Activated CD4-positive, alpha-beta T cell treated with anti-CD3 and anti-CD28 coated beads for 36 hours (primary cell): ENCODE measurements around the gene NOC2L. TPM values are rescaled to one million over a fixed set of nuclear protein-coding genes. Genes with fewer than 3 reads are reported as not detected.

Source experiments
- ATAC-seq: fragments of 200-7000 bp; cut with Tn5 transposase; one replicate; pipeline ENCODE4 v1.10.0; 2021; ENCODE audit warnings: mild to moderate bottlenecking, moderate library complexity
- CTCF ChIA-PET: fragments of 350-600 bp; sonication (Branson Sonifier 250); formaldehyde crosslinking; loops from one replicate; lab custom pipeline; 2021; ENCODE audit warnings: antibody characterized with exemption; lab: Charles Lee
- POLR2A ChIA-PET: fragments of 350-600 bp; sonication (Branson Sonifier 250); formaldehyde crosslinking; loops from one replicate; lab custom pipeline; 2021; ENCODE audit warnings: antibody characterized with exemption, inconsistent platforms; lab: Charles Lee
- DNase-seq: peaks from one replicate; pipeline ENCODE4 v3.0.0-alpha.2; 2020
- H3K27ac Mint-ChIP-seq: one replicate; pipeline ENCODE4 v1.8.0; 2021; ENCODE audit warnings: mixed read lengths
- H3K27me3 Mint-ChIP-seq: one replicate; pipeline ENCODE4 v1.8.0; 2021; ENCODE audit warnings: mixed read lengths
- H3K36me3 Mint-ChIP-seq: one replicate; pipeline ENCODE4 v1.8.0; 2021; ENCODE audit warnings: low read depth, mixed read lengths
- H3K4me1 Mint-ChIP-seq: one replicate; pipeline ENCODE4 v1.8.0; 2021; ENCODE audit warnings: mixed read lengths
- H3K4me3 Mint-ChIP-seq: one replicate; pipeline ENCODE4 v1.8.0; 2021; ENCODE audit warnings: mild to moderate bottlenecking, moderate library complexity, mixed read lengths
- H3K9me3 Mint-ChIP-seq: one replicate; pipeline ENCODE4 v1.8.0; 2021; ENCODE audit warnings: low read depth, mixed read lengths
- intact Hi-C, 2 experiments: fragments of 100-400 bp; cut with DNase I in 1 of 2; cut with micrococcal nuclease in 1 of 2; formaldehyde crosslinking; loops; one replicate each; pipeline versions ENCODE4 v1.14.2 to v1.15.1; 2022 to 2024; cut with DNase I, micrococcal nuclease
- total RNA-seq, 2 experiments: library from RNA; stranded (reverse); gene quantifications; one replicate each; pipeline ENCODE4 v1.2.3, GENCODE V29; 2021

The NOC2L gene
- total RNA-seq, 2 experiments from 2014 or later = 112 to 134 TPM

GRCh38 chr1:906600-907420, 52.2 kb downstream of the NOC2L start:
- peaks cover 7% of the 10 kb centered on the region for H3K4me1 Mint-ChIP-seq
- DNase-seq (peak; percentile 41), ATAC-seq (peak; percentile 37)
- H3K36me3 Mint-ChIP-seq = no peaks in the 10 kb centered on the region
- H3K9me3 Mint-ChIP-seq = no peaks in the 10 kb centered on the region
- POLR2A ChIA-PET = interaction anchor here (0.6 kb wide), 1 partner anchor 35 kb away, joined by 4 read pairs; no protein-coding TSS in a partner anchor
- intact Hi-C loops = no loop called here
- CTCF ChIA-PET = interaction anchor here (1.0 to 2.1 kb wide), 4 partner anchors 22 to 76 kb away, joined by 3 to 10 read pairs (median 4); no protein-coding TSS in a partner anchor
- H3K27ac Mint-ChIP-seq = no peak overlapping the region
- H3K27me3 Mint-ChIP-seq = peaks cover 32% of the 10 kb centered on the region
- no peak overlapping the region for H3K4me3 Mint-ChIP-seq

GRCh38 chr1:905811-906599, 53.1 kb downstream of the NOC2L start:
- no peaks in the 10 kb centered on the region for H3K9me3 Mint-ChIP-seq
- H3K4me1 Mint-ChIP-seq = peaks cover 7% of the 10 kb centered on the region
- intact Hi-C loops = loop anchor here in 1 of 2 experiments (2.0 kb wide), 1 partner anchor 35 kb away; no protein-coding TSS in a partner anchor
- no peak overlapping the region for H3K4me3 Mint-ChIP-seq
- no peak for ATAC-seq
- H3K36me3 Mint-ChIP-seq = no peaks in the 10 kb centered on the region
- H3K27me3 Mint-ChIP-seq = peaks cover 27% of the 10 kb centered on the region
- ChIA-PET CTCF (interaction anchor here (0.8 to 2.1 kb wide), 6 partner anchors 11 to 77 kb away, joined by 3 to 10 read pairs (median 4); no protein-coding TSS in a partner anchor), POLR2A (no interaction called here)
- no peak overlapping the region for H3K27ac Mint-ChIP-seq
- no peak for DNase-seq

DNA sequence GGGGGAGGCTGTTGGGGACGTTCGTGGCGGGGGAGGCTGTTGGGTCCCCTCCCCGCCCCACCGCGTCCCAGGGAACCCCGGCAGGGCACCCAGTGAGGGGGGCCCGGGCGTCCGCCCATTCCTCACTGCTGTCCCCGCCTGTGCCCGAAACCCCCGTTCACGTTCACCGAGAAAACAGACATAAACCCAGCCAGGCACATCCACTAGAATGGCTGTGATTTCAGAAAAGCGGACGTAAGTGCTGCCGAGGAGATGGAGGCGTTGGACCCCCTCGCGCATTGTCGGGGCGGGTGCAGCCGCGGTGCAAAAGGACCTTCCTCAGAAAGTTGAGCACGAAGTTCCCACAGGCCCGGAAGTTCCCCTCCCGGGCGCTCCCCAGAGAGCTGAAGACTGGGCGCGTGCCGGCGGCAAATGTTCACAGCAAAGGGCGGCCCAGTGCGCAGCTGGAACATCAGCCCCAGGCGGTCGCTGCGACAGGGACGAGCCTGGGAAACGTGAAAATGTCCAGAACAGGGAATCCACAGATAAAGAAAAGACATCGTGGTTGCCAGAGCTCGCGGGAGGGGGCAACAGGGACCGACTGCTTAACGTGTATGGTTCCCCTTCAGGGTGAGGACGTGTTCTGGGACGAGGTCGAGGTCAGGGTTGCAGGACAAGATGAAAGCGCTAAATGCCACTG, 53.8 kb downstream of the NOC2L start:
- H3K9me3 Mint-ChIP-seq = no peaks in the 10 kb centered on the region
- peaks cover 7% of the 10 kb centered on the region for H3K4me1 Mint-ChIP-seq
- DNase-seq (peak; percentile 44), ATAC-seq (no peak)
- intact Hi-C loops = loop anchor here in 1 of 2 experiments (2.0 kb wide), 1 partner anchor 36 kb away; no protein-coding TSS in a partner anchor
- peaks cover 23% of the 10 kb centered on the region for H3K27me3 Mint-ChIP-seq
- ChIA-PET POLR2A (no interaction called here), CTCF (interaction anchor here (0.6 to 2.1 kb wide), 5 partner anchors 10 to 78 kb away, joined by 3 to 10 read pairs (median 4); no protein-coding TSS in a partner anchor)
- H3K4me3 Mint-ChIP-seq = peak overlapping the region; percentile 43
- no peaks in the 10 kb centered on the region for H3K36me3 Mint-ChIP-seq
- H3K27ac Mint-ChIP-seq = no peak overlapping the region

- ChIA-PET POLR2A (no interaction called here), CTCF (interaction anchor here (0.6 to 2.1 kb wide), 2 partner anchors 27 to 78 kb away, joined by 3 to 6 read pairs; no protein-coding TSS in a partner anchor)
- H3K27me3 Mint-ChIP-seq = peaks cover 24% of the 10 kb centered on the region
- peak; percentile 90 for ATAC-seq
- no peaks in the 10 kb centered on the region for H3K9me3 Mint-ChIP-seq
- peaks cover 7% of the 10 kb centered on the region for H3K4me1 Mint-ChIP-seq
- peak; percentile 91 for DNase-seq
- H3K36me3 Mint-ChIP-seq = no peaks in the 10 kb centered on the region
- no peak overlapping the region for H3K27ac Mint-ChIP-seq
- intact Hi-C loops = loop anchor here (1.0 to 5.0 kb wide), 5 partner anchors 33 to 160 kb away; partner anchors contain the start of gene NOC2L (in 1 of the 2)
- H3K4me3 Mint-ChIP-seq = peak overlapping the region; percentile 64
These were observed 54.6 kb downstream of the NOC2L start for GRCh38 chr1:904310-904950.

DNA sequence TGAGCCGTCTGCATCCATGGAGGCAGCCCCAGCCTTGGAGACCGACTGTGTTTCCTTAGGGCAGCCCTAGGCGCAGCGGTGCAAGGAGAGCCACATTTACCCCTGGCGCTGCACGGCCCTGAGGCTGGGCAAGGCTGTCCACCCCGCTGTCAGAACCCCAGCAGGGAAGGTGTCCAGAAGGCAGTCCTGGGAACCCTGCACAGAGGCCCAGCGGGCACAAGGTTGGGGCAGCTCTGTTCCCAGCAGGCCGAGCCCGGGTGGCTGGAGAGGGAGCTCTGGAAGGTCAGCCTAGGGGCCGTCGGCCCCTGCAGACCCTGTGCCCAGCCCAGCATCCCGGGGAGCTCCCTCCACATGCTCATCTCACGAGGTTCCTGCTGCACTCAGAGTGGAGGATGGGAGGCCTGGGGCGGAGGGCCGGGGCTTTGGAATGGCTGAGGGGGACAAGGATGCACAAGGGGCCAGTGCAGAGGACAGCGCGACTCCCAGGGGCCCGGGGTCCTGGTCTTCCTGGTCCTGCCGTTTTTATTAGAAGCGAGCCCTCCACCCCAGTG, 55.3 kb downstream of the NOC2L start:
- Mint-ChIP-seq H3K36me3 (no peaks in the 10 kb centered on the region), H3K9me3 (no peaks in the 10 kb centered on the region), H3K27me3 (peaks cover 25% of the 10 kb centered on the region), H3K4me3 (peak overlapping the region; percentile 6), H3K27ac (no peak overlapping the region), H3K4me1 (peaks cover 9% of the 10 kb centered on the region)
- no peak for DNase-seq
- intact Hi-C loops = loop anchor here (1.0 to 5.0 kb wide), 5 partner anchors 34 to 161 kb away; partner anchors contain the start of gene NOC2L (in 1 of the 2)
- ChIA-PET POLR2A (no interaction called here), CTCF (no interaction called here)
- no peak for ATAC-seq

GRCh38 chr1:903305-903704, 55.8 kb downstream of the NOC2L start:
- H3K27me3 Mint-ChIP-seq = peaks cover 29% of the 10 kb centered on the region
- no peak overlapping the region for H3K27ac Mint-ChIP-seq
- peak overlapping the region; percentile 6 for H3K4me3 Mint-ChIP-seq
- H3K9me3 Mint-ChIP-seq = peaks cover 3% of the 10 kb centered on the region
- H3K36me3 Mint-ChIP-seq = no peaks in the 10 kb centered on the region
- POLR2A ChIA-PET = no interaction called here
- peaks cover 14% of the 10 kb centered on the region for H3K4me1 Mint-ChIP-seq
- intact Hi-C loops = loop anchor here in 1 of 2 experiments (5.0 kb wide), 1 partner anchor 34 kb away; no protein-coding TSS in a partner anchor
- ATAC-seq (no peak), DNase-seq (no peak)
- CTCF ChIA-PET = no interaction called here

- no peak for DNase-seq
- H3K27ac Mint-ChIP-seq = no peak overlapping the region
- ATAC-seq = no peak
- H3K27me3 Mint-ChIP-seq = peaks cover 29% of the 10 kb centered on the region
- peaks cover 7% of the 10 kb centered on the region for H3K9me3 Mint-ChIP-seq
- ChIA-PET POLR2A (no interaction called here), CTCF (interaction anchor here (0.6 kb wide), 1 partner anchor 466 kb away, joined by 3 read pairs; no protein-coding TSS in a partner anchor)
- intact Hi-C loops = loop anchor here in 1 of 2 experiments (5.0 kb wide), 1 partner anchor 34 kb away; no protein-coding TSS in a partner anchor
- peaks cover 19% of the 10 kb centered on the region for H3K4me1 Mint-ChIP-seq
- no peak overlapping the region for H3K4me3 Mint-ChIP-seq
- peaks cover 3% of the 10 kb centered on the region for H3K36me3 Mint-ChIP-seq
These were observed 56.3 kb downstream of the NOC2L start for GRCh38 chr1:902802-903201.

GRCh38 chr1:901108-901859, 57.8 kb downstream of the NOC2L start:
- Mint-ChIP-seq H3K27ac (no peak overlapping the region), H3K36me3 (peaks cover 3% of the 10 kb centered on the region), H3K27me3 (peaks cover 29% of the 10 kb centered on the region), H3K4me1 (peaks cover 19% of the 10 kb centered on the region), H3K4me3 (no peak overlapping the region), H3K9me3 (peaks cover 7% of the 10 kb centered on the region)
- intact Hi-C loops = loop anchor here in 1 of 2 experiments (5.0 kb wide), 1 partner anchor 36 kb away; no protein-coding TSS in a partner anchor
- DNase-seq (no peak), ATAC-seq (no peak)
- CTCF ChIA-PET = no interaction called here
- POLR2A ChIA-PET = no interaction called here

GRCh38 chr1:899636-900317, 59.3 kb downstream of the NOC2L start:
- Mint-ChIP-seq H3K4me1 (peaks cover 14% of the 10 kb centered on the region), H3K27me3 (peaks cover 26% of the 10 kb centered on the region), H3K27ac (no peak overlapping the region), H3K9me3 (peaks cover 7% of the 10 kb centered on the region), H3K4me3 (no peak overlapping the region), H3K36me3 (peaks cover 3% of the 10 kb centered on the region)
- CTCF ChIA-PET = no interaction called here
- ATAC-seq (no peak), DNase-seq (no peak)
- intact Hi-C loops = loop anchor here in 1 of 2 experiments (5.0 kb wide), 1 partner anchor 38 kb away; no protein-coding TSS in a partner anchor
- POLR2A ChIA-PET = no interaction called here
